Astrocyte of the spinal cord (primary cell): ENCODE data around the gene PITPNC1.

Source experiments
- DNase-seq: peaks from one replicate; pipeline ENCODE4 v3.0.0; 2011; ENCODE audit warnings: low read depth, low spot score
- H3K4me3 ChIP-seq: 2 replicates; pipeline ENCODE4 v1.5.1; 2011; ENCODE audit warnings: low read depth, mild to moderate bottlenecking, low read length, moderate library complexity
- CTCF ChIP-seq: IDR thresholded peaks from 2 replicates; pipeline ENCODE4 v1.5.1; 2012; ENCODE audit warnings: low read depth, mild to moderate bottlenecking, low read length, inconsistent platforms
- in situ Hi-C: cut with HindIII; loops from 2 replicates; pipeline ENCODE4 v1.10.0; 2017; ENCODE audit warnings: low sequenced_read_pairs

The PITPNC1 gene

GRCh38 chr17:67548693-67549092 lies 171.6 kb downstream of the PITPNC1 start:
- no peak for DNase-seq
- in situ Hi-C loops = no loop called here
- no peak for TF ChIP-seq CTCF
- no peak overlapping the region for H3K4me3 ChIP-seq

DNA sequence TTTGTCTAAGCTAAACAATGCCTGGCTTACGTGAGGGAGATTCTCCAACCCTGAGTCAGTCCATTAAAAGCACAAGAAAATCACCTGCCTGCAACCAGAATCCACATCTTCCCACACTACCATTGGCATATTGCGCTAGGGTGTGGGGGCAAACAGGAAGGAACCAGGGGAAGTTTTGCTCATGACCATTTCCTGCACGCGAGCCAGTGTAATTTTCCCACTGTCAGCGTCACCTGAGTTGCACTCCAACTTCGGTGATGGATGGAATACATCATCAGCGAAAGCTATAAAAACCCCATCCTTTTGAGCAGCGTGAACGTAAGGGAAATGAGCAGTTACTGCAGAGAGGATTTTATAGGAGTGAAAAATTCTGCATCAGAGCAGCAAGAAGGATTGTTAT lies 172.7 kb downstream of the PITPNC1 start:
- in situ Hi-C loops = no loop called here
- no peak overlapping the region for H3K4me3 ChIP-seq
- no peak for DNase-seq
- no peak for TF ChIP-seq CTCF

DNA sequence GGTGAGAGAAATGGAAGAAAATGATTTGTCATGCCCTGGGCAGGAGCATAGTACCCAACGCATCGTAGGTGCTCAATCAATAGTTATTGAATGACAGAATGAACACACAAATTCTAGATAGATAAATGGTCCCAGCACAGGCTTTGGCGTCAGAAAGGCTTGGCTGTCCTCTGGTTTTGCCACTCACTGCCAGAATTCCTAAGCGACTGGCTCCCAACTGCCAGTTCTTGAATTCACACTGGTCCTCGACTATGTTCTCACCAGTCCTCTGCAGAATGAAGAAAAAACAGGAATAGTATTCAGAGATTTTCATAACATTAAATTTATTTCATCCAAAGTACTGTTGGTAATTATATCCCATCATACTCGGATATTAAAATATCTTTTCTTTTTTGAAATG lies 177.6 kb downstream of the PITPNC1 start:
- DNase-seq = no peak
- in situ Hi-C loops = no loop called here
- TF ChIP-seq CTCF = no peak

GRCh38 chr17:67555855-67556254 lies 178.8 kb downstream of the PITPNC1 start:
- TF ChIP-seq CTCF = no peak
- no peak overlapping the region for H3K4me3 ChIP-seq
- no peak for DNase-seq
- in situ Hi-C loops = no loop called here

More for the DNA sequence above, 177.6 kb downstream of the PITPNC1 start:
- H3K4me3 ChIP-seq = no peak overlapping the region

DNA sequence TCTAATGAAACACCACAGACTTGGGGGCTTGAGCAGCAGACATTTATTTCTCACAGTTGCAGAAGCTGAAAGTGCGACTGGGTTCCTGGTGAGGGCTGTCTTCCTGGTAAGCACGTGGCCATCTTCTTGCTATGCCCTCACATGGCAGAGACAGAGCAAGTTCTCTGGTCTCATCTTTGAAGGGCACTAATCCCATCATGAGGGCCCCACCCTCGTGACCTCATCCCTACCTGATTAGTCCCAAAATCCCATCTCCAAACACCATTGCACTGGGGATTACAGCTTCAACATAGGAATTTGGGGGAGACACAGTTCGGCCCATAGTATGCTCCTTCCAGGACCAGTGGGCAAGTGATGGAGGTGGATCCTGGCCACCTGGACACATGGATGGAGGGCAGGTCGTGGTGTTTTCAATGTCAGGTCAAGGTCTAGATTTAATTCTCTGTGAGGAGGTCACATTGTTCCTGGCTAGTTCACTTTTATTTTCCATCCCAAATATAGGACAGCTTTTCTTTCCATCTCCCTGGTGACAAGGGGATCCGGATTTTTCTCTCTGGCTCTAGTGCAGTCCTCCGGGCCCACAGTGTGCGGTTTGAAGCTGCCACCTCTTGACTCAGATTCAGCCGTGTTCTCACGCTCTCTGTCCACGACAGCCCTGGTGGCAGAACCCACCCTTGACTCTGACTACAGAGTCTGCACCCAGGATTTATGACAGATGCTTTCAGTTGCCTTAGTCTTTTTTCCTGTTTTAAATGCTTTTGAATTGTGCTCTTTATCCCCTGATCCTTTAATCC lies 180.2 kb downstream of the PITPNC1 start:
- TF ChIP-seq CTCF = no peak
- no peak overlapping the region for H3K4me3 ChIP-seq
- DNase-seq = no peak
- in situ Hi-C loops = no loop called here

DNA sequence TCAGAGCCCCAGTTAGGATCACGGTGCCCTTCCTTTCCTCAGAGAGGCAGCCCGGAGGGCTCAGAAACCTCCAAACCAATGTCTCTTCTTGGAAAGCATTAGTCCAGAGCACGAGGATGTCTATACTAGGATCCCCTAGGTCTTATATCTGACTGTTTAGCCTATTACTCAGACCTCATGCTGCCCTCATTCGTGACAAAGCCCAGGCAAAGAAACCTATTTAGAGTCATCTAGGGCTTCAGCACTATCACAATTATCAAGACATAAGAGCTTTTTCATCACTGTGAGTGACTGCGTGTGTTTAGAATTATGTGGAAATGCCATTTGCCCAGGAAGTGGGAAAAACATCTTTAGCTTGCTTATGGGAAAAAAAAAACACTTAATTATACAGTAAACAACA lies 180.8 kb downstream of the PITPNC1 start:
- DNase-seq = peak; percentile 29
- in situ Hi-C loops = no loop called here
- TF ChIP-seq CTCF = no peak
- no peak overlapping the region for H3K4me3 ChIP-seq
